ENCODE data around the gene PKDREJ. TPM values are rescaled to one million over a fixed set of nuclear protein-coding genes. Genes with fewer than 3 reads are reported as not detected.
"Not testable (repeated sequence)": the region's sequence is repeated elsewhere in the genome, so short reads cannot be mapped to it uniquely, and the experiment has no call there.

The PKDREJ gene
- total RNA-seq, 1 experiment from 2014 or later, result not detected

DNA sequence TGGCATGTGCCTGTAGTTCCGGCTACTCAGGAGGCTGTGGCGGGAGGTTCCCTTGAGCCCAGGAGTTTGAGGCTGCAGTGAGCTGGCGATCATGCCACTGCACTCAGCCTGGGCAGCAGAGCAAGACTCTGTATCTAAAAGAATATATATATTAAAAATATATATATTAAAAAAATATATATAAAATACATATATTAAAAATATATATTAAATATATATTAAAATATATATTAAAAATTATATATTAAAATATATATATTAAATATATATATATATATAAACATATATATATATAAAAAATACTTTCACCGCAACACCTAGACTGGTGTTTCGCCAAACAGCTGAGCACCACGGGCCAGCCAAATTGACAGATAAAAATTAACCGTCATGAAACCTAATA lies 13.4 kb upstream of the PKDREJ start:
- DNase-seq (ENCODE audit: low read depth, low spot score), result no peak
- in situ Hi-C loops (cut with HindIII; ENCODE audit: low pct_unique_long_range_greater_than_20kb, low sequenced_read_pairs), result no loop called here

DNA sequence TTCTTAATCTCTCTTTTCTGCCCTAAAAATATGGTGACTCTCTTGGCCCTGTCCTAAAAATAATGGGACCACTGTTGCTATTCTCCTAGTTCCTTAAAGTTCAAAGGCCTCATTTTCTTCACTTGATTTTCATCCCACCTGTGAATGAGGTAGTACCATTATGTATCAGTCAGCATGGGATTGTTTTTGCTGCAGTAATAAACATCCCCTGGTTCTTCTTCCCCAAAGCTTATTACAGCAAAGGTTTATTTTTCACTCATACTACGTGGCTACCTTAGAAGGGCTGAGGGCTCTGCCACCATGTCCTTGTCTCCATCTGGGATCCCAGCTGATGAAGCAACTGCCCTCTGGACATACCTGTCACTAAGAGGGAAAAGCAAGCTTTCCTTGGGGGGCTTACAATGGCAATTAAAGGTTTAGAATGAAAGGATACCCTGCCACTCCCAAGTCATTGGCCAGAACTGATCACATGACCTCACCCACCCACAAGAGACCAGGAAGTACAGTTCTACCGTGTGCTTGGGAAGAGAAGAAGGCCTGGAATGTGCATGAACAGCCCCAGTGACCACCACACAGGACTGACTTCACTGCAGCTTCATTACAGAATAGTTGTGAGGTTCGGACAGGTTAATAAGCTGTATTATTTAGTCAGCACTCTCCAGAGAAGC lies 12.4 kb upstream of the PKDREJ start:
- DNase-seq (ENCODE audit: low read depth, low spot score), result peak; percentile 26
- in situ Hi-C loops (cut with HindIII; ENCODE audit: low pct_unique_long_range_greater_than_20kb, low sequenced_read_pairs), result no loop called here

DNA sequence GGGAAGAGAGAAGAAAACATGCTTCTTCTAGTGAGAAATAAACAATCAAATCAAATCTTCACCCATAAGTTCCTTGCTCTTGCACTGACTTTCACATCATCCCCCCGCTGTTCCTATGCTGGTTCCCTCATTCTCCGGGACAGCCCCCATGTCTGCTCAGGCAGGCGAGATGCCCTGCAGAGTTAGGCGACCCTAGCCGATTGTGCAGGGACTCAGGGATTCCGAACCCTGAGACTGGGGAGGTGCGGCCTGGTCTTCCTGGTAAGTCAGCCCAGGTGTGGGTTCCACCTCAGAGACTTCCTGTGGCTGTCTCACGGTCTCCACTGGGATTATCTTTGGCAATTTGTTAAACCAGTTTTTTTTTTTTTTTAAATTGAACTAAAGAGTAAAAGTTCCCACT lies 11.2 kb upstream of the PKDREJ start:
- in situ Hi-C loops (cut with HindIII; ENCODE audit: low pct_unique_long_range_greater_than_20kb, low sequenced_read_pairs), result loop anchor here (25.0 kb wide), 1 partner anchor 137 kb away; no protein-coding TSS in a partner anchor
- DNase-seq (ENCODE audit: low read depth, low spot score), result no peak

DNA sequence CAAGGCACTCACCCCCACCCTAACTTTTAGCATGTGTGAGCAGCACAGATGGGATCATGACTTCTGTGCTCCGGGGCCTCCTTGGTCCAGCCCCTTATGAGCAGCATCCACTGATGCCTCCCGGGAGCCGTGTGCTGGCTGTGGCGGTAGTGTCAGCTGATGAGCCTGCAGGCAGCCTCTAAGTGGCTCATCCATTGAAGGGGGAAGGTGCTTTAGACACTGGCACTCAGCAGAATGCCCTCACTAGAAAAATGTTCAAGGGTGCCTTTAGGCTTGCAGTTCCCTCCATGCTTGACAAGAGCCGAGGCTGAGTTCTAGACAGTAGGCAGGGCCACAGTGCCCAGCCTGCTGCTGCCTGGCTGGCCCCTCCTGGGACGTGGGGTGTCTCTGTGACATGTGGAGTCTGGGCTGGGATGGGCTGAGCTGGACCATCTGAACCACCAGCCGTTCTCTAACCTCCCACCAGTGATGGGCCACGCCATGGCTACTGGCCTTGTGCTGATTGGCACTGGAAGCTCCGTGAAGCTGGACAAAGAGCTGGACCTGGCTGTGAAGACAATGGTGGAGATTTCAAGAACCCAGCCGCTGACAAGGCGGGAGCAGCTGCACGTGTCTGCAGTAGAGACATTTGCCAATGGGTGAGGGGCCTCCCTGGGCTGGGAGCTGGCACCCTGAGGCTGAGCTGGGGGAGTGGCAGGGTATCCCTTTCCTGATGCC lies 10.4 kb upstream of the PKDREJ start:
- in situ Hi-C loops (cut with HindIII; ENCODE audit: low pct_unique_long_range_greater_than_20kb, low sequenced_read_pairs), result loop anchor here (25.0 kb wide), 1 partner anchor 136 kb away; no protein-coding TSS in a partner anchor
- no peak for DNase-seq (ENCODE audit: low read depth, low spot score)

DNA sequence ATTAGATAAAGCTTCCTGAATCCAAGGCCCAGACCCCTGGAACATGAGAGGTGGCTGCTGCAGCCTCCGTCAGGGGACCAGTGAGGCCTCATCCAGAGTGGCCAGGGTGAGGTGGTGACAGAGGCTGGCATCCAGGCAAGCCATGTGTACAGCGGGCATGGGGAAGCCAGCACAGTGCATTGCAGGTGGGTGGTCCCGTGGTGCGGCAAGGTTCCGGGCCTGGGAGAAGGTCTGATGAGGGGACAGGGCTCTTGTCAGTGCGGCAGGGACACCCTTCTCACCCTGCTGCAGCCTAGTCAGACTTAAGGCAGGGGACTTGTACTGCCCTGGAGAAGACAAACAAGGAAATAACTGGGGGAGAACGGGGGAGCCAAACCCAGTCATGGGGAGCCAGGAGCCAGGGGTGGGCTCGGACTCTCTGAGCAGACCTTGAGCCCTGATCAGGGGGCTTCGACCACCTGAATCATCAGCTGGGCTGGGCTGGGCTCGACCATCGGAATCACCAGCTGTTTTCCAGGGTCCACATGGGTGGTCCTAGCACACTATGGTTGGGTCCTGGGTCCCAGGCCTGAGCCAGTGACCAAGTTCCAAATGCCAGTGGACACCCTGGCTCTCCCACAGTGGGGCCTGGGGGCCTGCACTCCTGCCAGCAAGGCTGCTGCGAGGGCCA lies 9.8 kb upstream of the PKDREJ start:
- in situ Hi-C loops (cut with HindIII; ENCODE audit: low pct_unique_long_range_greater_than_20kb, low sequenced_read_pairs), result loop anchor here (25.0 kb wide), 1 partner anchor 136 kb away; no protein-coding TSS in a partner anchor
- DNase-seq (ENCODE audit: low read depth, low spot score), result no peak

DNA sequence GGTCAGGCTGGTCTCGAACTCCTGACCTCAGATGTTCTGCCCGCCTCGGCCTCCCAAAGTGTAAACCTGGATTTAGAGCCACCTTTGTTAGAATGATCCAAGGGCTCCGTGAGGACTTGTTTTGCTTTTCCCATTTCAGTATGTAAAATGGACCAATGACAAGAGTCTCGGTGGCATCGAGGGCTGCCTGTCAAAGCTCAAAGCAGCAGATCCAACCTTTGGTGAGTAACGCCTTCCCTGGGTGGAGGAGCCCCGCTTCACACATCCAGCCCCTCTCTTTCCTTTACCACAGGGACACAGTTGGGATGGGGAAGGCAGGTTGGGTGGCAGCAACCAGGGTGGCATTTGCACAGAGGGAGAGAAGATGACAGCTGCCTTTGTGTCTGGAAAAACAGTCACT lies 9.1 kb upstream of the PKDREJ start:
- in situ Hi-C loops (cut with HindIII; ENCODE audit: low pct_unique_long_range_greater_than_20kb, low sequenced_read_pairs), result loop anchor here (25.0 kb wide), 1 partner anchor 135 kb away; no protein-coding TSS in a partner anchor
- no peak for DNase-seq (ENCODE audit: low read depth, low spot score)

DNA sequence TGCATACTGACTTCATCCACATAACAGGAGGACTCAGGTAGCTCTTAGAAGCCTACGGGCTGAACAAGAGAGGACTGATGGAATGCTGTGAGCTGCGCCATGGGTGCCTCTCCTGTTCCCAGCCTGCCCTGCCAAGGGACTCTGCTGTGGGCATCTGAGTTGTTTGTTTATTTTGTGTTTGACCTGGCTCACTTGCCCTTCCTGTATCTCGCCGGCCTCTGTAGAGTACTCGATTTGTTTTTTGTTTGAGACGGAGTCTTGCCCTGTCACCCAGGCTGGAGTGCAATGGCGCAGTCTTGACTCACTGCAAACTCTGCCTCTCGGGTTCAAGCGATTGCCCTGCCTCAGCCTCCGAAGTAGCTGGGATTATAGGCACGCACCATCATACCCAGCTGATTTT lies 6.4 kb upstream of the PKDREJ start:
- no peak for DNase-seq (ENCODE audit: low read depth, low spot score)
- in situ Hi-C loops (cut with HindIII; ENCODE audit: low pct_unique_long_range_greater_than_20kb, low sequenced_read_pairs), result loop anchor here (25.0 kb wide), 1 partner anchor 132 kb away; no protein-coding TSS in a partner anchor

DNA sequence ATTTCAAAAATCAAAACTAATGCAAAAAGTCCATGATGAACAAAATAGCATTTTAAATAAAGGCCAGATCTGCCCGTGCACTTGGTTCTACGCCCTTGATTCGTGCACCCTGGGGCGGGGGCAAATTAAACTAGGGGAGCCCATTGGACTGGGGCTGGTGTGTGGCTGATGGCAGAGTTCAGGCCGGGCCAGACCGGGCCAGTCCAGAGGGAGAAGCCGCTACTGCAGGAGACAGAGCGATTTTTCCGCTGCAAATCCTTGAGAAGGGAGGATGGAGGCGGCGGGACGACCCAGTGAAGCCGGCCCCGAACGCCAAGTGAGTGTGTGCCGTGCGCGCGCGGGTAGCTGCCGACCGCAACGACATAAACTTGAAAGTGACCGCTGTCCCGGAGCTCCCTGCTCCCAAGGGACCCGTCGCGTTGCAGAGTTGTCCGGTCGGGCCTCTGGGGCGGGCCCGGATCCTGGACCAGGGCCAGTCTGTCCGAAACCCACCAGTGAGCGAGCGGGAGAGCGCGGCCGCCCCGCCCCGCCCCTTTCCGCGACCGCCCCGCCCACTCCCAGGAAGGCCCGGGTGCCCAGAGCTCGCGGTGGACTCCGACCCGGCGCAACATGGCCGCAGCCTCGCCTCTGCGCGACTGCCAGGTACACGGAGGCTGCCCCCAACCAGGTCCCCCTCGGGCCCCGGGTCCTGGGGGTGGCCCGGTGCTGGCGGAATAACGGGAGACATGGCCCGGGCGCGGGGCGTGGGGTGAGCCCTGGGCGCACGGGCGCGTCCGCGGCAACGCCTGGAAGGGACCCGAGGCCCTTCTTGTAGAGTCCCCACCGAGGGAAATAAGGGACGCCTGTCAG lies 4.5 kb upstream of the PKDREJ start, which contains the start of gene TTC38:
TTC38 (plus strand) TSS at position 578 of the 849 bp plus-strand sequence; CDS start at position 610, 32 bp downstream.
- DNase-seq (ENCODE audit: low read depth, low spot score), result peak; percentile 84
- in situ Hi-C loops (cut with HindIII; ENCODE audit: low pct_unique_long_range_greater_than_20kb, low sequenced_read_pairs), result loop anchor here (25.0 kb wide), 1 partner anchor 130 kb away; no protein-coding TSS in a partner anchor

DNA sequence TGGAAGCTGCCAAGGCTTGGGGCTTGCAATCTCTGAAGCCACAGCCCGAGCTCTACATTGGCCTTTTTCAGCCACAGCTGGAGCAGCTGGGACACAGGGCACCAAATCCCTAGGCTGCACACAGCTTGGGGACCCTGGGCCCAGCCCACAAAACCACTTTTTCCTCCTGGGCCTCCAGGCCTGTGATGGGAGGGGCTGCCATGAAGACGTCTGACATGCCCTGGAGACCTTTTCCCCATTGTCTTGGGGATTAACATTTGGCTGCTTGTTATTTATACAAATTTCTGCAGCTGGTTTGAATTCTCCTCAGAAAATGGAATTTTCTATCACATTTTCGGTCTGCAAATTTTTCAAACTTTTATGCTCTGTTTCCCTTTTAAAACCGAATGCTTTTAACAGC lies 2.5 kb upstream of the PKDREJ start:
- in situ Hi-C loops (cut with HindIII; ENCODE audit: low pct_unique_long_range_greater_than_20kb, low sequenced_read_pairs), result loop anchor here (25.0 kb wide), 1 partner anchor 128 kb away; no protein-coding TSS in a partner anchor
- DNase-seq (ENCODE audit: low read depth, low spot score), result not testable (repeated sequence)

DNA sequence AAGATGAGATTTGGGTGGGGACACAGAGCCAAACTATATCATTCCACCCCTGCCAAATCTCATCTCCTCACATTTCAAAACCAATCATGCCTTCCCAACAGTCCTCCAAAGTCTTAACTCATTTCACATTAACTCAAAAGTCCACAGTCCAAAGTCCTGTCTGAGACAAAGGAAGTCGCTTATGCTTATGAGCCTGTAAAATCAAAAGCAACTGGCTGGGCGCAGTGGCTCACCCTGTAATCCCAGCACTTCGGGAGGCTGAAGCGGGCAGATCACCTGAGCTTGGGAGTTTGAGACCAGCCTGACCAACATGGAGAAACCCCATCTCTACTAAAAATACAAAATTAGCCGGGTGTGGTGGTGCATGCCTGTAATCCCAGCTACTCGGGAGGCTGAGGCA lies 1.4 kb upstream of the PKDREJ start:
- not testable (repeated sequence) for DNase-seq (ENCODE audit: low read depth, low spot score)
- in situ Hi-C loops (cut with HindIII; ENCODE audit: low pct_unique_long_range_greater_than_20kb, low sequenced_read_pairs), result loop anchor here (25.0 kb wide), 1 partner anchor 127 kb away; no protein-coding TSS in a partner anchor

DNA sequence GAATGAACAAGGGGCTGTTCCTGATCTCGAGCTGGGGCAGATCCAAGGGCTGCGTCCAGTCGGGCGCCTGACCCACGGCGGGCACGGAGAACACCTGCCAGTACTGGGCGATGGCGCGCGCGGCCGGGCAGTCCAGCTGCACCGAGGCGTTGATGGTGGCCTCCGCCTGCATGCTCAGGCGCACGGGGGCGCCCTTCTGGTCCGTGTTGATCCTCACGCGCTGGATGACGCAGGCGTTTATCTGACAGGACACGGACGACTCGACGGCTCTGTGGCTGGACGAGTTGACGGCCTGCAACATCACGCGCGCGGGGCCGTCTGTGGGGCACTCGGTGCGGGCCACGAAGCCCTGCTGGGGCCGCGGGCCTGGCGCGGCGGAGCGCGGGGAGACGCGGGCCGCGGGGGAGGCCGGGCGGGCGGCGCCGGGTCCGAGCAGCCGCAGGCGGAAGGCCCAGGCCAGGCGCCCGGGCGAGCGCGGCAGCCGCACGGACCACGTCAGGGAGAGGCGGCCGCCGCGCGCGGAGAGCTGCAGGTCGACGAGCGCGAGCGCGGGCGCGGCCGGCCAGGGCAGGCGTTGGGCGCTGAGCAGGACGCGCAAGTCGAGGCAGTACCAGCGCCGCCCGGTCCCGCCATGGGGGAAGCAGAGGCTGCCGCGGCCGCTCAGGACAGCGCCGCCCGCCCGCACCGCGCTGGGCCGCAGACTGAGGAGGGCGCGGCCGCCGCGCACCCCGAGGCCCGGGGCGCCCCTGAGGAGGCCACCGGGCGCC lies 511 bp downstream of the PKDREJ start:
- in situ Hi-C loops (cut with HindIII; ENCODE audit: low pct_unique_long_range_greater_than_20kb, low sequenced_read_pairs), result loop anchor here (25.0 kb wide), 1 partner anchor 125 kb away; no protein-coding TSS in a partner anchor

DNA sequence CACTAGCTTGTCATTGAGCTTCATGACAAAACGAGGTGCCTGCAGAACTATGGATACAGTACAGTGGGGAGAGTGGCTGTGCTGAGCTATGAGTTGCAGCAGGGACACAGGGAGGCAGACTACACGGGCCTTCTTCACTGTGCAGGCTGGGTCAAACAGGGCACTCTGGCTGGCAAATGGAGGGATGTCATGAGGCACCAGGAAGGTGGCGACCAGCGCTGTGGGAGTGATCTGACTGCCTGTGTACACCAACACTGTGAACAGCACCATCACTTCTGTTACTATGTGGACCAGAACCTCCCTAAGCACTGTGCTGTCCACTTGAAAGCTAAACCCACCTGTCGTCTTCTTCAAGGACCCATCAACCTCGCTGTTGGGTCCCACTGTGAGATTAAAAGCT lies 3.1 kb downstream of the PKDREJ start:
- in situ Hi-C loops (cut with HindIII; ENCODE audit: low pct_unique_long_range_greater_than_20kb, low sequenced_read_pairs), result loop anchor here (25.0 kb wide), 1 partner anchor 123 kb away; no protein-coding TSS in a partner anchor
- no peak for DNase-seq (ENCODE audit: low read depth, low spot score)

More for the DNA sequence above, 511 bp downstream of the PKDREJ start:
- no peak for DNase-seq (ENCODE audit: low read depth, low spot score)

DNA sequence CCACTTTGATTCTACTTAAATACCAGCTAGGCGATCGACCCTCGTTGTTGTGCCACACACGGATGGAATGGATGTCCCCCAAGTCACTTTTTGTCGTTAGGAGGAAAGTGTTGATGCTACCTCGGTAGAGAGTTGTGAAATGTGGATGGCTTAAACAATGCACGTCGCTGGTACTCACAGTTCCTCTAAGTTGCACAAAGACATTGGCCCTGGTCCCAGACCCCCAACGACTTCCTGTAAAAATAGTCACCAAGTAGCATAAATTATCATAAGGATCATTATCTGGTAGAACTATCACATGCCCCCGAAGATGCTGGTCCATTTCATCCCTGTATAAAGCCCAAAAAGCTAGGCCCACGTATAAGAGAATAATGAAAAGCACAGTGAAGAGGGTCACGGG lies 3.8 kb downstream of the PKDREJ start:
- no peak for DNase-seq (ENCODE audit: low read depth, low spot score)
- in situ Hi-C loops (cut with HindIII; ENCODE audit: low pct_unique_long_range_greater_than_20kb, low sequenced_read_pairs), result loop anchor here (25.0 kb wide), 1 partner anchor 122 kb away; no protein-coding TSS in a partner anchor

DNA sequence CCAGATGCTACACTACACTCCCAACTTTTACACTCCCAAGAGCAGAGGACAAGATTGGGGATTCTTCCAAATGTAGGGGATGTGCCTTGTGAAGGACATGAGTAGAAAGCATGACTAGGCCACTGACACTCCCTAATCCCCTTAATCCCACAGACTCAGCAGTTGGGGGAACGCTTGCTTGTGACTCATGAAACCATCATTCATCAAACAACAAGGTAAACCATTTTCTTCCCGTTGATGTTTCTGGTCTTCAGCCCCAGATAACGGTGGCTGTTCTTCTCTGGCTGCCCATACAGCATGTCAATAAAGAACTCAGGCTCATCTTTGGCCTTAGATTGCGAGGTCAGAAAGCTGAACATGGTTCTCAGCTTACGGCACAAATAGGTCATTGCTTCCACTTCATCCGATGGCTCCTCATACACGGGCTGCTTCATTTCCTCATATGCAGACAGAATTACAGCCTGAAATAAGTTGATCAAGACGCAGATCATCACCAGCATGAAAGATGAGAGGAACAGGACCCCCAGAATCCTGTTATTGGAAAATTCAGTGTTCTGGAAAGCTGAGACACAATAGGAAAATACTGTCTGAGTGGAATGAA lies 6.7 kb downstream of the PKDREJ start:
- DNase-seq (ENCODE audit: low read depth, low spot score), result no peak
- in situ Hi-C loops (cut with HindIII; ENCODE audit: low pct_unique_long_range_greater_than_20kb, low sequenced_read_pairs), result loop anchor here (25.0 kb wide), 1 partner anchor 119 kb away; no protein-coding TSS in a partner anchor

DNA sequence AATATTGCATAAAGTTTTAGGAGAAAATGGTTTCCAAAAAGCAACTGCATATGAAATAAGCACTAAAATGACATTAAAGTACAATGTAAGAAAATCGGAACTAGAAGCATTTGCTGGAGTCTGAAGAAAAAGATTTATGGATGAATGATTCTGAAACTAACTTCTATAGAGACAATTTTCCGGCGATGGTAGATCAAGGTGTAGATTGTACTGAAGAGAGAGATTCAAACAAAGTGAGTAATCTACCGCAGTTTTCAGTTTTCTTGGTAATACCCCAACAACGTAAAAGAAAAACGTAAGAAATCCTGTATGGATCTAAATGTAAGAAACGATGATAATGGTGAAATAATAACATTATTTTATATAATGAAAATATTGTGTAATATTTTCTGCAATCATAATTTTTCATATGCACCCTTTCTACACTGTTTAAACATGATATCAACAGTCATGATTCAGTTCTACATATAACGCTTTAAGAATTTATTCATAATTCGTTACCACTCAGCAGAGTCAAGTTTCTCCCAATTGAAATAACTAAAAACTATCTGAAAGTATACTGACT lies 11.2 kb downstream of the PKDREJ start:
- in situ Hi-C loops (cut with HindIII; ENCODE audit: low pct_unique_long_range_greater_than_20kb, low sequenced_read_pairs), result loop anchor here (25.0 kb wide), 1 partner anchor 115 kb away; no protein-coding TSS in a partner anchor
- no peak for DNase-seq (ENCODE audit: low read depth, low spot score)

Measured in SK-MEL-5 (cell line).